MM.1S (cell line): ENCODE data around the gene DLEC1.

Source experiments
- EZH2 ChIP-seq: fragments of 300-600 bp; sonication (generic); optimal IDR thresholded peaks from 2 replicates; pipeline ENCODE3; 2017; ENCODE audit warnings: low read depth, mild to moderate bottlenecking, antibody characterized with exemption, low read length, mixed read lengths
- TF ChIP-seq, protein P1 (sequence below): fragments of 300-600 bp; sonication (generic); IDR thresholded peaks from 2 replicates; pipeline ENCODE4 v1.5.1; 2016; ENCODE audit warnings: antibody characterized with exemption, low read length, mixed read lengths

DNA sequence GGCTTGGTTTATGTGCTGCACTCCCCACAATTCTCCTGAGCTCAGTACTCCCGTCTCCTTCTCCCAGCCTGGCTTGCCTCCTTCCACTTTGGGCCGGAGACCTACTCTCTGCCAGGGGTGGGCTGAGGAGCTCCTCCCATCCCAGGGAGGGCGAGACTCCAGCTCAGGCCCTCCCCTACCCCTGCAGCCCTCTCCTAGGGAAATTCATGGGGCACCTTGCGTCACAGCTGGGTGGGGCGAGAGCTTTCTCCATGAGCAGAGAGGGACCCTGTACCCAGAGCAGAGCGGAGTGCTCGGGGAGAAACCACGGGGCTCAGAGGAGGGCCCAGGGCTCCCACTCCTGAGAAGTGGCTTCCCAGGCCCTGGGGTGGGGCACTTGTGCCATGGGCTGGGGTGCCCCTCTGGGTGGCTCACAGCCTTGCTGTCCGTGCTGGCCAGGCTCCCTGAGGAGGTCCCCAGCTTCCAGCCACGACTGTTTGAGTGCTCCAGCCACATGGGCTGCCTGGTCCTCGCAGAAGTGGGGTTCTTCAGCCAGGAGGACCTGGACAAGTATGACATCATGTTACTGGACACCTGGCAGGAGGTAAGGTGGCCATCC is 35.1 kb upstream of the DLEC1 start:
- TF ChIP-seq, protein P1, sequence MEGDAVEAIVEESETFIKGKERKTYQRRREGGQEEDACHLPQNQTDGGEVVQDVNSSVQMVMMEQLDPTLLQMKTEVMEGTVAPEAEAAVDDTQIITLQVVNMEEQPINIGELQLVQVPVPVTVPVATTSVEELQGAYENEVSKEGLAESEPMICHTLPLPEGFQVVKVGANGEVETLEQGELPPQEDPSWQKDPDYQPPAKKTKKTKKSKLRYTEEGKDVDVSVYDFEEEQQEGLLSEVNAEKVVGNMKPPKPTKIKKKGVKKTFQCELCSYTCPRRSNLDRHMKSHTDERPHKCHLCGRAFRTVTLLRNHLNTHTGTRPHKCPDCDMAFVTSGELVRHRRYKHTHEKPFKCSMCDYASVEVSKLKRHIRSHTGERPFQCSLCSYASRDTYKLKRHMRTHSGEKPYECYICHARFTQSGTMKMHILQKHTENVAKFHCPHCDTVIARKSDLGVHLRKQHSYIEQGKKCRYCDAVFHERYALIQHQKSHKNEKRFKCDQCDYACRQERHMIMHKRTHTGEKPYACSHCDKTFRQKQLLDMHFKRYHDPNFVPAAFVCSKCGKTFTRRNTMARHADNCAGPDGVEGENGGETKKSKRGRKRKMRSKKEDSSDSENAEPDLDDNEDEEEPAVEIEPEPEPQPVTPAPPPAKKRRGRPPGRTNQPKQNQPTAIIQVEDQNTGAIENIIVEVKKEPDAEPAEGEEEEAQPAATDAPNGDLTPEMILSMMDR: no peak
- no peak for TF ChIP-seq EZH2
